G401 (cell line): Measurements from ENCODE around the gene TMEM163. TPM values are rescaled to one million over a fixed set of nuclear protein-coding genes. Genes with fewer than 3 reads are reported as not detected.
"Not testable (repeated sequence)": the region's sequence is repeated elsewhere in the genome, so short reads cannot be mapped to it uniquely, and the experiment has no call there.

Experiments used
- DNase-seq: peaks from one replicate; pipeline ENCODE4 v3.0.0-alpha.2; 2015; ENCODE audit warnings: low spot score
- in situ Hi-C: cut with HindIII; loops from 2 replicates; pipeline ENCODE4 v1.10.0; 2016; ENCODE audit warnings: low sequenced_read_pairs, mixed read lengths
- total RNA-seq: library from RNA; depleted of rRNA; stranded (reverse); fragments of >200 nt; shearing (Covaris generic); gene quantifications from 2 replicates; pipeline ENCODE4 v1.2.3, GENCODE V29; 2014; rRNA removed

The TMEM163 gene
- not detected in 2 replicates for total RNA-seq

- in situ Hi-C loops: no loop called here
- DNase-seq: peak; percentile 69
These were observed at the start of gene TMEM163 for GRCh38 chr2:134718817-134719814. TMEM163 (minus strand) TSS chr2:134719000.

GRCh38 chr2:134766583-134766982, 47.8 kb upstream of the TMEM163 start:
- DNase-seq: no peak
- in situ Hi-C loops: no loop called here

DNA sequence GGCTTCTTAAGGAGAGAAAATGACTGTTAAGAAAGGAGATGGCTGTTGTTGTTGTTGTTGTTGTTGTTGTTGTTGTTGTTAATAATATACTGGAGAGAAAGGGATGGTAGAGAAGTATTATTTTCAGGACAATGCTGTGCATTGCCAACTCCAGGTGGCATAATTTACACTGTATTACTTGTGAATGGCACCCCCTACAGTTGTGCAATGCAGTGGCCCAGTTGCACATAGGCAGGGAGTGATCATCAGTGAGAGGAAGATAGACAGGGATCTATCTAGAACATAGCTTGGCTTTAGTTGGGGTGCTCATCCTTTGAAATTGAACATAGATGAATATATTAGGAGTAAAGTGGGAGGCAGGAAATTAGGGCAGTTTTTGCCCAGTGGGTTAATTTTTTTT, 47.2 kb upstream of the TMEM163 start:
- DNase-seq: no peak
- in situ Hi-C loops: no loop called here

DNA sequence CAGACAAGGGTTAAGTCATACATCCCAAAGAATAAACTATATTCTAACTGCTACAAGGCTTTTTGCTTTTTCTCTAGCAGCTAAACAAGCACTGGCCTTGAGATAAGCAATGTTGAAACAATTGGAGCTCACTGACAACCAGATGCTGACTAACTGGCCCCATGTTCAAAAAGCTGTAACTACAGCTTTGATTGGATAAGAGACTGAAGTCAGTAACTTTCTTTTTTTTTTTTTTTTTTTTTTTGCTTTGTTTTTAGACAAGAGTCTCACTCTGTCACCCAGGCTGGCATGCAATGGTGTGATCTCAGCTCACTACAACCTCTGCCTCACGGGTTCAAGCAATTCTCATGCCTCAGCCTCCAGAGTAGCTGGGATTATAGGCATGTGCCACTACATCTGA, 45.4 kb upstream of the TMEM163 start:
- in situ Hi-C loops: no loop called here
- no peak for DNase-seq

DNA sequence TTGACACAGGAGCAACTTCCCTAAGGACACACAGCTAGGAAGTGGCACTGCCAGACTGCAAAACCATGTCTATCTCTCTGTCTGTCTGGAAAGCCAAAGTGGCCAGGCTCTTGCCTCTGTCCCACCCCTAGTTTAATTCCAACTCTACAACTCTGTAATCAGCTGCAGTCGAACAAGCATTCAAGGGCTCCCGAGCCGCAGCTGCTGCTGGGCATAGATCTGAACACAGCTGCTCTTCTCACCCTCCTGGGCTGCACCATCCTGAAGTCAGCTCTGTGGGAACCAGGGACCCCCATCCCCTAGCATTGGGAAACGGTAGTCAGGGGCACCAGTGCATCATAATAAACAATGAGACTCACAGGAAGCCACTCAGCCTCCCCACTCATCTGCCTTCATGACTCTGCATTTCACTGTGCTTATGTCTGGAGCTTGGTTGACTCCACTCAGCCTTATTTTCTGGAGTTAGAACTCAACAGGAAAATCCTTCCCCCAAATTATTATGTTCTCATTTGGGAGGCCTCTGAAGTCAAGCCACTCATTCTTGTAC, 44.4 kb upstream of the TMEM163 start:
- DNase-seq: no peak
- in situ Hi-C loops: no loop called here

GRCh38 chr2:134762508-134762907, 43.7 kb upstream of the TMEM163 start:
- in situ Hi-C loops: no loop called here
- DNase-seq: peak; percentile 83

DNA sequence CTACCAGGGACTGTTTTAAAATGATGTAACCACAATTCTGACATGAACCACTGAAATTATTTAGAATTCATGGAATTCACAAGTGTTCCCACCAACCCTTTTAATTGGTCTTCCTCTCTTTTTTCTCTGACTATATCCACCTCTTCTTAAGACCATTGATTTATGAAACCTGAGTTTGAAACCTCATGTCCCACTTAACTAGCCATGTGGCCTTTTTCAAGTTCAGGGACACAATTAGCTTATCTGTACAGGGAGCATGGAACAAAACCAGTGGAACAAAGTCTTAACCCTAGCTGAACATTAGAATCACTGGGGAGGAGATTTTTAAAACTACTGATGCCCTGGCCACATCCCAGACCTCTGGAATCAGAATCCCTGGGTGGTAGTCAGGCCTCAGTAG, 41.6 kb upstream of the TMEM163 start:
- no peak for DNase-seq
- in situ Hi-C loops: no loop called here

DNA sequence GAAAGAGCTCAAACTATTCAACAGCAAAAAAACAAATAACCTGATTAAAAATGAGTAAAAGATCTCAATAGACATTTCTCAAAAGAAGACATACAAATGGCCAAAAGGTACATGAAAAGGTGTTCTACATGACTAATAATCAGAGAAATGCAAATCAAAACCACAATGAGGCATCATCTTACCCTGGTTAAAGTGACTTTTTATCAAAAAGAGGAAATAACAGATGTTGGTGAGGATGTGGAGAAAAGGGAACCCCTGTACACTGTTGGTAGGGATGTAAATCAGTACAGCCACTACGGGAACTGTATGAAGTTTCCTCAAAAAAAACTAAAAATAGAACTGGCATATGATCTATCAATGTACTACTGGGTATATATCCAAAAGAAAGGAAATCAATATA, 39.8 kb upstream of the TMEM163 start:
- DNase-seq: no peak
- in situ Hi-C loops: no loop called here

DNA sequence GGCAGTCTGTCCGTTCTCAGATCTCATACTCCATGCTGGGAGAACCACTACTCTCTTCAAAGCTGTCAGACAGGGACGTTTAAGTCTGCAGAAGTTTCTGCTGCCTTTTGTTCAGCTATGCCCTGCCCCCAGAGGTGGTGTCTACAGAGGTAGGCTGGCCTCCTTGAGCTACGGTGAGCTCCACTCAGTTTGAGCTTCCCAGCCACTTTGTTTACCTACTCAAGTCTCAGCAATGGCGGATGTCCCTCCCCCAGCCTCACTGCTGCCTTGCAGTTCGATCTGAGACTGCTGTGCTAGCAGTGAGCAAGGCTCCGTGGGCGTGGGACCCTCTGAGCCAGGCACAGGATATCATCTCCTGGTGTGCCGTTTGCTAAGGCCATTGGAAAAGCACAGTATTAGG, 33.2 kb upstream of the TMEM163 start:
- in situ Hi-C loops, DNase-seq: not testable (repeated sequence)

GRCh38 chr2:134745546-134745945, 26.7 kb upstream of the TMEM163 start:
- in situ Hi-C loops: no loop called here
- no peak for DNase-seq

- in situ Hi-C loops: no loop called here
- DNase-seq: no peak
These were observed 26.2 kb upstream of the TMEM163 start for GRCh38 chr2:134745023-134745422.

DNA sequence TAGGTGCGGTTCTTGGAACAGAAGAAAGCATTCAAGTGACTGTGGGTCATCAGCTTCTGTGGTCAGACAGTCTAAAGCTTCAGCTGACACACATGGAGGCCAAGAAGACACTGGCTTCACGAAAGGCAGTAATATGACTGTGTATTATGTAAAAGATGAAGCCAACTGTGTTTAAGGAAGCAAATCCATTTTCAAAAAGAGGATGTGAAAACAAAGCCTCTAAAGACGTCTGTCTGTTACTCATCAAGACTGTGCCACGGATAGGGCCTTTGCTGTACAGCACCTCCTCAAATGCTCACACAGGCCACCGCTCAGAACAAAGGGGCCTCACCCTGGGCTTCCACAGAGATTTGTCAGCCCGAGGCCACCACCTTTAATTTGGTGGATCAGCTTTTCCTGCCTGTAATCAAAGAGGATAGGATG, 21.1 kb upstream of the TMEM163 start:
- in situ Hi-C loops: no loop called here

GRCh38 chr2:134739236-134739878, 20.6 kb upstream of the TMEM163 start:
- no peak for DNase-seq
- in situ Hi-C loops: no loop called here

More for the DNA sequence above, 21.1 kb upstream of the TMEM163 start:
- DNase-seq: no peak

GRCh38 chr2:134738141-134738870, 19.5 kb upstream of the TMEM163 start:
- in situ Hi-C loops: no loop called here
- peak; percentile 34 for DNase-seq

DNA sequence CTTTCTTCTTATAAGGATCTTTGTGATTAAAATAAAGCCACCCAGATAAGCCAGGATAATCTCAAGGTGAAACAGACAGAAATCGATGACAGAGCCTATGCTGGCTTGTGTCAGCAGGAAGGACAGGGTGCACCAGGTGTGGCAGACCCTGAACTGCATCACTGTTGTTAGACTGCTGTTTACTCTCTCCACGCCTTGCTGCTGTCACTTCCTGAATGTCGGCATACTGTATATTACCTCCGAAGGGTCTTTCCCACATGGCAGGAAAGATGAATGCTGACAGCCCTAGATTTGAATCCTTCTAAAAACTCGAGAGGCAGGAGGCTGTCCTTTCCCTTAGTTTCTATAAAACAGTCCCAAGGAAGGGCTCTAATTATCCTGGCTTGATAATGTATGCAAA, 18.9 kb upstream of the TMEM163 start:
- in situ Hi-C loops: no loop called here
- DNase-seq: no peak

- in situ Hi-C loops: no loop called here
These were observed 17.5 kb upstream of the TMEM163 start for GRCh38 chr2:134736167-134736880.

GRCh38 chr2:134728163-134728562, 9.4 kb upstream of the TMEM163 start:
- DNase-seq: no peak
- in situ Hi-C loops: no loop called here

More at GRCh38 chr2:134736167-134736880, 17.5 kb upstream of the TMEM163 start:
- no peak for DNase-seq

DNA sequence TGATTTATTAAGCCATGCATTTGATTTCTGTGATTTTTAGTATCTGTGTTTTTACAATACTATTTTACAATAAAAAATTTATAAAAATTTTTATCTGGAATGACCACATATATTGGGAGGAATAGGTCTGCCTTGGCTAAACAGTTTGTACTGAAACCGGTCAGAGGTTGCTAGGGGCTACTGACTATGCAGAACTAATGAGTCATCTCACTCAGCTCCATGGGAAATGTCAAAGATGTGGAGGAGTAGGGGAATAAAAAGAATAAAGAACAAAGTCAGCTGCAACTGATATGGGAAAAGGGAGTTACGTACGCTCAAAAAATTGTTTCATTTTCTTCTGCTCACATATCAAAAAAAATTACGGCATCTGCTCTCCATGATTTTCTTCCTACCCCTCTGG, 8.6 kb upstream of the TMEM163 start:
- DNase-seq: no peak
- in situ Hi-C loops: no loop called here

GRCh38 chr2:134726645-134727044, 7.8 kb upstream of the TMEM163 start:
- no peak for DNase-seq
- in situ Hi-C loops: no loop called here
